Stimulated activated memory B cell treated with anti-CD40 and anti-IgM and Interleukin-4, amounts not matched to agents 10 μg/mL and 1 μg/mL and 100 μg/mL, for 72 hours (primary cell): ENCODE results near the gene NFIX.

ENCODE experiments used
- ATAC-seq: fragments of 150-1000 bp; cut with Tn5 transposase; 2 replicates; pipeline ENCODE4 v1.10.0; 2021
- H3K27ac Mint-ChIP-seq: one replicate; pipeline ENCODE4 v1.8.0; 2022; ENCODE audit warnings: mild to moderate bottlenecking, mixed read lengths
- H3K27me3 Mint-ChIP-seq: one replicate; pipeline ENCODE4 v1.8.0; 2022; ENCODE audit warnings: mixed read lengths
- H3K36me3 Mint-ChIP-seq: one replicate; pipeline ENCODE4 v1.8.0; 2022; ENCODE audit warnings: mixed read lengths
- H3K4me1 Mint-ChIP-seq: one replicate; pipeline ENCODE4 v1.8.0; 2022; ENCODE audit warnings: mixed read lengths
- H3K4me3 Mint-ChIP-seq: one replicate; pipeline ENCODE4 v1.8.0; 2022; ENCODE audit warnings: mild to moderate bottlenecking, moderate library complexity, mixed read lengths
- H3K9me3 Mint-ChIP-seq: one replicate; pipeline ENCODE4 v1.8.0; 2022; ENCODE audit warnings: mixed read lengths

NFIX gene

DNA sequence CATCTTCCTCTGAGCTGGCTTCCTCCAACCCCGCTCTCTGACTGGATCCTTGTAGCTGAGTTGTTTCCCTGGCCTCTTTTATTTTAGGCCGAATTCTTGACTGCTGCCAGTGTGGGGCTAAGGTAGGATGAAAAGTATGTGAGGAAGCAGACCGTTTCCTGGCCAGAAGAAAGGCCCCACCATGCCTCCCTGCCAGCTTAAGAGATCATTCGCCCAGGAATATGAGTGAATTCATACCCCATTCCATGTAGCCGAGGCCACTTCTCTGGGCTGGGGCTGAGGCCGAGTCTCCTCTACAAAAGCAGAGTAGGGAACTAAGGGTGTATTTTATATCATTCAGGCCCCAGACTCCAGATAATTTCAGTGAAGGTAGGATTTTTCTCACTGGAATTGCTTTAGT, 32.3 kb downstream of the NFIX start:
- no peak overlapping the region for H3K27ac Mint-ChIP-seq
- ATAC-seq, result no peak
- H3K9me3 Mint-ChIP-seq, result no peaks in the 10 kb centered on the region
- H3K4me1 Mint-ChIP-seq, result peaks cover 19% of the 10 kb centered on the region
- H3K36me3 Mint-ChIP-seq, result no peaks in the 10 kb centered on the region
- no peak overlapping the region for H3K4me3 Mint-ChIP-seq
- H3K27me3 Mint-ChIP-seq, result peaks cover 37% of the 10 kb centered on the region

DNA sequence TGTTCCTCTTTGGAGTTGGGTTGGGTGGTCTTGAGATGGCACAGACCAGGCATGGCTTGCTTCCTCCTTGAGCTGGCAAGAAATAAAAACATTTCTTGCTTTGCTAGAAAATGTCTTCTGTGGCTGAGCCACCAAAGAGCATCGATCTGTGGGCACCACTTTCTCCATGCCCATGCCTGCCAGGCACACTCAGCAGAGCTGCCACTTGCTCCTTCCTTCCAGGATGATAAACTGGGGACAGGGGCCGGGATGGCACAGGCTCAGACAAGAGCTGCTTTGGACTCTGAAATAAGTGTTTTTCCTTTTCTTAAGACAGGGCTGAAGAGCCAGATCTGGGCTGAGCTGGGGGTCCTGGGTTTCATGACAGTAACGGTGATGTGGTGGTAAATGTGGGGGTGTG, 32.8 kb downstream of the NFIX start:
- ATAC-seq, result no peak
- Mint-ChIP-seq H3K27ac (no peak overlapping the region), H3K4me1 (peaks cover 16% of the 10 kb centered on the region), H3K9me3 (no peaks in the 10 kb centered on the region), H3K4me3 (no peak overlapping the region), H3K27me3 (peaks cover 34% of the 10 kb centered on the region), H3K36me3 (no peaks in the 10 kb centered on the region)

DNA sequence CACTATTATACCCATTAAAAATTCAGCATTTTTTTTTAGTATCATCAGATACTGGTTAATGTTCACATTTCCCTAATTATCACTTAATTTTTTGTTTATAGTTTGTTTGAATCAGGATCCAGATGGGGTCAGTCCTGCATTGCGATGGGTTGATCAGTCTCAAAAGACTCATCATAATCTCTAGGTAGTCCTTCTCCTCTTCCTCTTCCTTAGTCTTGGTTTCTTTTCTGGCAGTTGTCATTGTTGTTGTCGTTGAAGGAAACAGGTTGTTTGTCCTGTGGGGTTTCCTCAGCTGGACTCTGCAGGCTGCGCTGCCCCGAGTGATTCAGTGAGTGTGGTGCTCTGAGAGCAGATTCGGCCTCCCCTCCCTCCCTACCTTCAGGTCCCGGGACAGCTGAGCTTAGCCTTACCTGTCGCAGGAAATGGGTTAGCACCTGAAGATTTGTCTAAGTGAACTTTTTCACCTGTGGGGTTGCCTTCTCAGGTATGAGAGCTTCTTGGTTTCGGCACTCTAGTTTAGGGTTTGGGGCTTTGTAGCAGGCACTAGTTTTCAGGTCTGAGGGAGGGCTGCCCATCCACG, 34.1 kb downstream of the NFIX start:
- H3K27ac Mint-ChIP-seq, result no peak overlapping the region
- no peaks in the 10 kb centered on the region for H3K9me3 Mint-ChIP-seq
- H3K4me3 Mint-ChIP-seq, result no peak overlapping the region
- peaks cover 10% of the 10 kb centered on the region for H3K4me1 Mint-ChIP-seq
- H3K27me3 Mint-ChIP-seq, result peaks cover 21% of the 10 kb centered on the region
- no peaks in the 10 kb centered on the region for H3K36me3 Mint-ChIP-seq
- no peak for ATAC-seq

DNA sequence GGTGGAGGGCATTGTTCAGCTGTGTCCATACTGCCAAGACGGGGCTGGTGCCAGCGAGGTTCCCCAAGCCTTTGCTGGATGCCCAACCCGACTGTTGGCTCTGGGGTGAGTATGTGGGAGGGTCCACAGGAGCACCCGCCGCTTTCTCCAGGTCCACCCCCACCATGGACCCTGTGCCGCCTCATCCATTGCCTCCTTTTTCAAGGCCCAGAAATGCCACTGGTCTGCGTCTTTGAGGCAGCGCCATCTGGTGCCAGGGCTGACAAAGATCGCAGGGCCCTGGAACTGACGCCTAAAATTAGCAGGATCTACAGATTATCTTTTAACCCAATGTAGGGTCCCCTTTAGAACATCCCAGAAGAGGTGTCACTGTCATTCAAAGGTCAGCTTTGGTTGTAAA, 34.6 kb downstream of the NFIX start:
- peaks cover 16% of the 10 kb centered on the region for H3K27me3 Mint-ChIP-seq
- peaks cover 6% of the 10 kb centered on the region for H3K4me1 Mint-ChIP-seq
- H3K27ac Mint-ChIP-seq, result no peak overlapping the region
- H3K4me3 Mint-ChIP-seq, result no peak overlapping the region
- ATAC-seq, result no peak
- no peaks in the 10 kb centered on the region for H3K9me3 Mint-ChIP-seq
- H3K36me3 Mint-ChIP-seq, result no peaks in the 10 kb centered on the region

DNA sequence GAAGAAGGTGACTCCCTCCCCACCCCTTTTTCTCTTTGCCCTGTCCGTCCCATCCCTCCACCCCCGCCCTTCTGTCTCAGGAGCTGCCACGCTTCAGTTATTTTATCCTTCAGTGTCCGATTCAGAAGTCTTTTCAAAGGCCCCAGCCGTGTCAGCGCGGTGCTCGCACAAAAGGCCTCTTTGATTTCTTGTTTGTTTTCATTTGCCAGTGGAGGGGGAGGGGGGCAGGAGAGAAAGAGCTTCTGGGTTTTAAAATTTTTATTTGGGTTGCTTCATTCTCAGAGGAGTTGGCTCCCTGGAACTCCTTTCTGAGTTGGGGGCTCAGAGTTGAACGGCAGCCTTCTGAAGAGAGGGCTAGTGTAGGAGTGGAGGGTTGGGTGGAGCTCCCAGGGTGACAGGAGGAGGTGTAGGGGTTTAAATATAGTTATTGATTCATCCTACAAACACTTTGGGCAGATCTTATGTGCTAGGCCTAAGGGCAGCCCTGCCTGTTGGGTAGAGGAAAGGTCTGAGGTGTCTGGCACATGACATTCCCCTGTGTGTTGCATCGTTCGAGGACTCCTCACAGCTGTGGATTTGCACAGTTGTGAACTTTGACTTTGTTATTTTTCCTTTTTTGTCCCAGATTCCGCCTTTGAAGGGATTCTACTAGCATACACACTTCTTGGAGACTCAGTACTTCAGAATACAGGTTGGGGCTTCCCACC, 36.8 kb downstream of the NFIX start:
- Mint-ChIP-seq H3K27me3 (peaks cover 22% of the 10 kb centered on the region), H3K27ac (no peak overlapping the region), H3K4me1 (peaks cover 11% of the 10 kb centered on the region), H3K9me3 (no peaks in the 10 kb centered on the region), H3K4me3 (no peak overlapping the region), H3K36me3 (no peaks in the 10 kb centered on the region)
- no peak for ATAC-seq

DNA sequence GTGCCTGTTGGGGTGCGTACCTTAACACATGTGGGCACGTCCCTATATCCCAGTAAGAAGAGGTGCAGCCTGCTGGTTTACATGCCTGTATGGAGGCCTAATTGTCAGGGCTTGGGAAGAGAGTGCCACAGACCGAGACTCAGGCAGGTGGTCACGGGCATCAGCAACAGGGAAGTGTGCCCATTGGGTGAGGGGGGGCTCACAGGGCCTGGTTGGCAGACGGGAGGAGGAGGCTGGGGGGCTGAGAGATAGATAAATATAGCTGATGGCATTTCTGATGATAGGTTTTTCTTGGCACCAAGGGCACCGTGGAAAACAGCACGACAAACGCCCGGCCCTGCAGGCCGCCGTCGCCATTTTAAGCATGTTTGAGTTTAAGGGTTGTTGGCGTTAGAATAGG, 37.6 kb downstream of the NFIX start:
- ATAC-seq, result no peak

DNA sequence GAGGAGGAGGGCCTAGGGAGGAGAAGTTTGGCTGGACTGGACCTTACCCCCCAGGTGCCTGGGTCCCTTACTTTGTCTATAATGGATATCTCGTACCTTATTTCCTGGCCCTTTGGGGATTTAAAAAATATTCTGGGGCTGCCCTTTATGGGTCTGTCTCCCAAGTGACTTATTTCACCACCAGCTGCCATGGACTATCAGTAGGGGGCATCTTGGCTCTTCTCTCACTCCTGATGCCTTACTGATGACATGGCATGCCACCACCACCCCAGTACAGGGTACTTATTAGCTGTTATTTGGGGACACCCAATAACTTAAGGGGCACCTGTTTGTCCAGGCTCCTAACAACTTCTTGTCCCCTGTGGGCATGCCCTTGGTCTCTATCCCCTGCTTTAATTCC, 38.0 kb downstream of the NFIX start:
- H3K4me1 Mint-ChIP-seq, result peaks cover 16% of the 10 kb centered on the region
- H3K9me3 Mint-ChIP-seq, result no peaks in the 10 kb centered on the region
- no peak overlapping the region for H3K4me3 Mint-ChIP-seq
- H3K27me3 Mint-ChIP-seq, result peaks cover 30% of the 10 kb centered on the region
- H3K36me3 Mint-ChIP-seq, result no peaks in the 10 kb centered on the region
- no peak overlapping the region for H3K27ac Mint-ChIP-seq
- no peak for ATAC-seq

More for the DNA sequence above, 37.6 kb downstream of the NFIX start:
- H3K4me1 Mint-ChIP-seq, result peaks cover 16% of the 10 kb centered on the region
- no peaks in the 10 kb centered on the region for H3K9me3 Mint-ChIP-seq
- H3K27ac Mint-ChIP-seq, result no peak overlapping the region
- H3K36me3 Mint-ChIP-seq, result no peaks in the 10 kb centered on the region
- H3K4me3 Mint-ChIP-seq, result no peak overlapping the region
- peaks cover 29% of the 10 kb centered on the region for H3K27me3 Mint-ChIP-seq

DNA sequence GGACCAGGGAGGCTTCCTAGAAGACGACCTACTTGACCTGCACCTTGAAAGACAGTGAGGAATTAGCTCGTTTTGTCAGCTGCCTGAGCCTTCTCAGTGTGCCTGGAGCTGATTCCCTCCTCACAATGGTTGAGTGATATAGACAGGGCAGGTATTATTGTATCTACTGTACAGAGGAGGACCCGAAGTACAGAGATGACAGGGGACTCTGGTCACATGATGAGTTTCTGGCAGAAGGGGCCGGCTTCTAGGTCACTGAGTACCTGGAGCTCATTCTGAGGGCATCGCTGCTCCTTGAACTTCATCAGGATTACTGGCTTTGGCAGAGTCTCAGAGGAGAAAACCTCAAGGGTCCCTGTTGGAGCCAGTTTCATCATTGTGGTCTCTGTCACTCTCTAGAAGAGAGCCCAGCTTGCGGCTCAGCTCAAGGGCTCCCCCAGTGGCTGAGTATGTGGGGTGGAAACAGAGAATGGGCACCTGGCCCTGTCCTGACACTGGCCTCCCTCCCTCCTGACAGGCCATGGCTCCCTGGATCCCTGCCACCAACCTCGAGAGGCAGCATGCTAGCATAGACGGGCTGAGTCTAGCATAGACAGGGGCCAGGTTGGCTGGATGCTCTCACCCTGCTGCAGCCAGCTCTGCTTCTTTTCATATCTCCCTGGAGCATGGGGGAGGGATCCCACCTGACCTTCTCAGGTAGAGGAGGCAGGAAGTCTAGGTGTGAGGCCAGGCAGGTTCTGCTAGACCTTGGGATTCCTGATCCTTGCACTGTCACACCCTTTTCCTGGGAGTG, 38.7 kb downstream of the NFIX start:
- Mint-ChIP-seq H3K27ac (no peak overlapping the region), H3K36me3 (no peaks in the 10 kb centered on the region), H3K9me3 (no peaks in the 10 kb centered on the region), H3K4me1 (peaks cover 16% of the 10 kb centered on the region), H3K4me3 (no peak overlapping the region), H3K27me3 (peaks cover 37% of the 10 kb centered on the region)
- ATAC-seq, result peak; percentile 76

DNA sequence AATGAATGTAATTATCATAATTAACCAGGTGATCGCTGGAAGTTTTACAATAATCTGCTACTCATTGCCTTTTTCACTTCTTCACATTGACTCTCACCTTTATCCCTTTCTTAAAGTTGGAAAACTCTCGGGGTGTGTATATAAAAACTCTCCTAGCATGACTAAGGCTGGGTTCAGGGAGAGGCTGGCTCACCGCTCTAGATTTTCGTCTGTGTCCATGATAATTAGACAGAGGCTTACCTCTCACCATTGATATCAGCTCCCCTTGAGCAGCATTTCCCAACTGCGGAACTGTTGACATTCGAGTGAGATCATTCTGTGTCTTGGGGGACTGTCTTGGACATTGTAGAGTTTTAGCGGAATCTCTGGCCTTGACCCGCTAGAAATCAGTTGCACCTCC, 39.4 kb downstream of the NFIX start:
- Mint-ChIP-seq H3K9me3 (no peaks in the 10 kb centered on the region), H3K4me1 (peaks cover 16% of the 10 kb centered on the region), H3K27me3 (peaks cover 38% of the 10 kb centered on the region), H3K36me3 (no peaks in the 10 kb centered on the region), H3K4me3 (no peak overlapping the region), H3K27ac (no peak overlapping the region)
- no peak for ATAC-seq

DNA sequence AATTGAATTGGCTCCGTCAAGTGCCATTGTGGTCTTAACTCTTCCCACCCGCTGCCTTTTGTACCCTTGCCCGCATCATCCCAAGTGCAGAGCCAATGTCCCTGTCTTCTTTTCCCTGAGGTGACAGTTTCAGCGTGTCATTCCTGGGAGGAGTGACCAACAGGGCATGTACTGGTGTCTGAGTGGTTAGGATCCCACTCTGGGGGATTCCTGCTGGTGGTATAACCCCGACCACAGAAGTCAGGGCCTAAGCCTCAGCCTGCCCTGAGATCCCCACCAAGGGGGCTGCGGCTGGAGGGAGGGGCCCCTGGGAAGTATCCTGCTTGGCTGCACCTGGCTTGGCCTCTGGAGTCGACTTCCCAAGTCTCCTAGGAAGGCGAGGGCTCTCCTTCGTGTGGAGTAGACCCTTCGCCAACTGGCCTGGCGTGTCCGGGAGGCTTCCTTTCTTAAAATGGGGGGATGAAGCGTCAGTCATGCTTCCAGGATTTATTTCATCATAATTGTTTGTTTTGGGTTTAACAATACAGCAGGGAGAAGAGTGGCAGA, 40.6 kb downstream of the NFIX start:
- no peaks in the 10 kb centered on the region for H3K36me3 Mint-ChIP-seq
- H3K4me1 Mint-ChIP-seq, result peaks cover 16% of the 10 kb centered on the region
- no peak overlapping the region for H3K27ac Mint-ChIP-seq
- ATAC-seq, result no peak
- no peak overlapping the region for H3K4me3 Mint-ChIP-seq
- H3K9me3 Mint-ChIP-seq, result no peaks in the 10 kb centered on the region
- peaks cover 38% of the 10 kb centered on the region for H3K27me3 Mint-ChIP-seq

DNA sequence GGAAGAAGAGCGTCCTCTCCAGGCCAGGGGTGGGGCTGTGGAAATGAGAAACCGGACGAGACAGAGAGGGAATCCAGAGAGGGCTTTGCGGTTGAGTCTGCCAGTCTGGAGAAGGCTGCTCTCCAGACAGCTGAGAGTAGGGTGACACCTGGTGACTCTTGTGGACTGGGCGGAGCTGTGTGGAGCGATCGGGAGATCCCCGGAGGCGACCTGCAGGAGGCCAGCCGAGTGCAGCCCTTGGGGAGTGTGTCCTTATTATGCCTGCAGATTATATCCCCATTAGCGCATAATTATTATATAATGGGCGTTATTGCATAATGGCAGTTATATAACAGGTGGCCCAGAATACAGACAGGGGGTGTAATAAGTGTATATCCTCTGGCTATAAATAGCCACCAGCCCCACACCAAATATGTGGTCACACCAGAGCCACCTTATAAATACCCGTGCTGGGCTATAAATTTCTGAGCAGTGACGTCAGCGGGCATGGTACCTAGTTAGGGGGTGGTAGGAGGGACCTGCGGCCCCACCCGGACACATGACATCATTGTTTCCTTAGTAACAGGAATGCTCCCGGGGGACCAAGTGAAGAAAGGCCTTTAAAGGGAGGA, 41.2 kb downstream of the NFIX start:
- ATAC-seq, result no peak
- Mint-ChIP-seq H3K9me3 (no peaks in the 10 kb centered on the region), H3K27me3 (peaks cover 38% of the 10 kb centered on the region), H3K4me3 (no peak overlapping the region), H3K27ac (no peak overlapping the region), H3K4me1 (peaks cover 16% of the 10 kb centered on the region), H3K36me3 (no peaks in the 10 kb centered on the region)

DNA sequence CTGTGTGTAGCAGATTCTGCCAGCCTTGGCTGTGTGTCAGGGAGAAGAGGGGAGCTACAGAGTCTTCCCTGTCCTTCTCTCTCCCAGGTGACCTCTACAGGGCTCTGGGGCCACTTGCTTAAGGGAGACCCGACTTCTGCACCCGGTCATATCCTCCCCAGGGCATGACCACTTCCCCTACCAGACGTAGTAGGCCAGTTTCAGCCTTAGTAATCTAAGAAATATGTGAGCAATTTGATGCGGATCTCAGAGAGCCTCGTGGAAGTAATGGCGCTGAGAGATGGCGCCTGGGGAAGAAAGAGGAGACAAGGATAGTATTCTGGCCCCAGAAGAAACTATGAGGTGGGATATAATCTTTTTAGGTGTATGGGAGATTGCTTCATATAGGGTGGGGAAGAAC, 41.9 kb downstream of the NFIX start:
- H3K9me3 Mint-ChIP-seq, result no peaks in the 10 kb centered on the region
- ATAC-seq, result peak; percentile 69
- H3K27ac Mint-ChIP-seq, result no peak overlapping the region
- H3K4me3 Mint-ChIP-seq, result no peak overlapping the region
- H3K27me3 Mint-ChIP-seq, result peaks cover 38% of the 10 kb centered on the region
- no peaks in the 10 kb centered on the region for H3K36me3 Mint-ChIP-seq
- peaks cover 16% of the 10 kb centered on the region for H3K4me1 Mint-ChIP-seq

DNA sequence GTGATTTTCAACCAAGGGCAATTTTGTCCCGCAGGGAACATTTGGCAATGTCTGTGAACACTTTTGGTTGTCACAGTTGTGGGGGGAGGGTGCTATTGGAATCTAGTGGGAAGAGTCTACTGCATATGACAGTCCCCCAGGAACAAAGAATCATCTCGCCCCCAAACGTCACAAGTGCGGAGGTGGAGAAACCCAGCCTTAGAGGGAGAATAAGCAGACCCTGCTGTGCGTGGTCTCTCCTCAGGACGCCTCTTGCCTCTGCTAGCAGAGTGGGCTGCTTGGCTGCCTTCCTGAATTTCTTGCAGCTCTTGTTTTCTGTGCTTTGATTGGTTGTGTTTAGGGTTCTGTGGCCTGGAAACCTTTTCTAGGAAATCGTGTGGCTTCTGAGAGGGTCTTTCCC, 42.5 kb downstream of the NFIX start:
- H3K9me3 Mint-ChIP-seq, result no peaks in the 10 kb centered on the region
- H3K4me1 Mint-ChIP-seq, result peaks cover 16% of the 10 kb centered on the region
- peaks cover 38% of the 10 kb centered on the region for H3K27me3 Mint-ChIP-seq
- no peak for ATAC-seq
- H3K36me3 Mint-ChIP-seq, result no peaks in the 10 kb centered on the region
- H3K27ac Mint-ChIP-seq, result no peak overlapping the region
- H3K4me3 Mint-ChIP-seq, result no peak overlapping the region

DNA sequence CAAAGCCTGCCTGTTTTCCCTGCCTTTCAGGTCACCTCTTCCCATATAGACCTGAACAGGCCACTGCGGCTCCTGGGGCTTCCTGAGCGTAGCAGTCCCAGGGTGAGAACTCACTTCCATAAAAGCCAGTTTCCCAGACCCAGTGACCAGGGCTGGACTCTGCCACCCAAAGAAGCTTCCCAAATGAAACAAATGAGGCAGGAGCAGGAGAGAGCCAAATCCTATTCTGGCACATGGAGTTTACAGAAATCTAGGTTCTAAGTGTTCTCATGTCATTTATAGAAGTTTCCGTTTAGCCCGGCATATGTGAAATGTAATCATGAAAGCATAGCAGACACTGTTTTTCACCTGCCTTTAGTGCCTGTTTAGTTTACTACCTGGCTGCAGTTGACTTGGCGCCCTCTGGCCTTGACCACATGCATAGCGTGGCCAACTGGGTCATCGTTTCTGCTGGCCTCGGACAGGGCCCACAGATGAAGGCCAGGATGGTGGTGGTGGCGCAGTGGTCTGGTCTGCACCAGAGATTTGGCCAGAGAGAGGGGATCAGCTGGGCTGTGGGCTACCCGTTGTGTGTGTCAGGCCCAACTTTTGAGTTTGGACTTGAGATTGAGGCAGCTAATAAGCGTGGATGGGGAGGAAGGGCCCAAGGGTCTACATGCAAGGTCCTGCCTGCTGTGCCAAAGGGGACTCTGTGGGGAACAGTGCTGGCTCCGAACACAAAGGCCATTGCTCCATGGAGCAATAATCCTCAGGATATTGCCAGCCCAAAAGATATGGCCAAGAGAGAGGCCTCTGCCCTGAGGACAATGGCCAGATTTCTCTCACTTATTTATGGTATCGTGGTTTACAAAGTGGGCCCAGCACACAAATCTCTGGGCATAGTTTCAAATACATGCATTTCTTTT, 43.3 kb downstream of the NFIX start:
- H3K9me3 Mint-ChIP-seq, result no peaks in the 10 kb centered on the region
- peaks cover 16% of the 10 kb centered on the region for H3K4me1 Mint-ChIP-seq
- no peak for ATAC-seq

More for the DNA sequence above, 43.3 kb downstream of the NFIX start:
- Mint-ChIP-seq H3K27me3 (peaks cover 38% of the 10 kb centered on the region), H3K4me3 (no peak overlapping the region), H3K27ac (no peak overlapping the region), H3K36me3 (no peaks in the 10 kb centered on the region)
